ENCODE measurements around the gene SRGAP3.
A peak's percentile ranks its signal among the peaks of the same experiment; 100 is the strongest.

SRGAP3 gene

GRCh38 chr3:8968375-8968882, 281.0 kb downstream of the SRGAP3 start:
- no peak for DNase-seq (ENCODE audit: low read depth in 3 of 3)

- no peak for DNase-seq (ENCODE audit: low read depth in 3 of 3)
Observed at GRCh38 chr3:8967553-8967952, 281.9 kb downstream of the SRGAP3 start.

GRCh38 chr3:8966820-8967348, 282.6 kb downstream of the SRGAP3 start:
- DNase-seq (ENCODE audit: low read depth in 3 of 3): no peak

- DNase-seq (ENCODE audit: low read depth in 3 of 3): no peak
Observed at GRCh38 chr3:8966150-8966819, 283.2 kb downstream of the SRGAP3 start.

- DNase-seq (ENCODE audit: low read depth in 3 of 3): no peak
Observed at GRCh38 chr3:8964436-8965370, 284.7 kb downstream of the SRGAP3 start.

- DNase-seq (ENCODE audit: low read depth in 3 of 3): peak; percentile 84 to 88 (median 84)
Observed at GRCh38 chr3:8963137-8963853, 286.2 kb downstream of the SRGAP3 start, which contains the start of gene RAD18. Gene RAD18 (minus strand): TSS chr3:8963472. CDS start chr3:8963385, 87 bp downstream.

GRCh38 chr3:8962226-8962861, 287.1 kb downstream of the SRGAP3 start:
- DNase-seq (ENCODE audit: low read depth in 3 of 3): no peak

GRCh38 chr3:8959668-8960067, 289.8 kb downstream of the SRGAP3 start:
- no peak for DNase-seq (ENCODE audit: low read depth in 3 of 3)

- DNase-seq (ENCODE audit: low read depth in 3 of 3): no peak
Observed at GRCh38 chr3:8954938-8955763, 294.3 kb downstream of the SRGAP3 start.

GRCh38 chr3:8953313-8953712, 296.1 kb downstream of the SRGAP3 start:
- DNase-seq (ENCODE audit: low read depth in 3 of 3): no peak

- no peak for DNase-seq (ENCODE audit: low read depth in 3 of 3)
Observed at GRCh38 chr3:8952130-8952529, 297.3 kb downstream of the SRGAP3 start.

GRCh38 chr3:8945890-8946600, 303.4 kb downstream of the SRGAP3 start:
- DNase-seq (ENCODE audit: low read depth in 3 of 3): no peak

- DNase-seq (ENCODE audit: low read depth in 3 of 3): no peak
Observed at GRCh38 chr3:8942746-8943488, 306.5 kb downstream of the SRGAP3 start.

GRCh38 chr3:8942115-8942514, 307.3 kb downstream of the SRGAP3 start:
- DNase-seq (ENCODE audit: low read depth in 3 of 3): no peak

GRCh38 chr3:8938021-8938420, 311.4 kb downstream of the SRGAP3 start:
- DNase-seq (ENCODE audit: low read depth in 3 of 3): no peak

- no peak for DNase-seq (ENCODE audit: low read depth in 3 of 3)
Observed at GRCh38 chr3:8937064-8938020, 312.1 kb downstream of the SRGAP3 start.

GRCh38 chr3:8932507-8932906, 316.9 kb downstream of the SRGAP3 start:
- DNase-seq (ENCODE audit: low read depth in 3 of 3): no peak

- DNase-seq (ENCODE audit: low read depth in 3 of 3): no peak
Observed at GRCh38 chr3:8931342-8931741, 318.1 kb downstream of the SRGAP3 start.

Data from stimulated activated CD4-positive, alpha-beta T cell treated with anti-CD3 and anti-CD28 coated beads, TNF-alpha, amount 100 ng/mL, for 48 hours (primary cell).